ENCODE measurements around the gene SIRT7.

The SIRT7 gene

DNA sequence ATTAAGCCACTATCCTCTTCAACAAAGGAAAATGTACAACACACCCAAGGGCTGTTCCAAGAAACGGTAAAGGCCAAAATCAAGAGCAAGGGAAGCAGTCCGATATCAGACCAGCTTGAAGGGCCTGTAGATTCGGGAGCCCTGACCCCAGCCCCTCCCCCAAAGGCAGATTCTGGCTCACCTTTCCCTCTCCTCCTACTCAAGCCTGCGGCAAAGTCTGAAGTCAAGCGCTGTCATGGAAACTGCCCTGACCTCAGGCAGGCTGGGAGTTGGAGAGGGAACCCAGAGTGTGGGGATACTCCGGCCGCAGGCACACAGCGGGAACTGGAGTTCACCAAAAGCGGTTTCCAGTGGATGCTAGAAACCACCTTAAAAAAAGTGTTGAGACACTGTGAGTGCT, 28.4 kb downstream of the SIRT7 start:
- Histone ChIP-seq H3K27me3 (ENCODE audit: insufficient read depth, poor library complexity, severe bottlenecking) (no peaks in the 10 kb centered on the region), H3K4me3 (replicated peaks; ENCODE audit: insufficient read depth, low read length) (no peak overlapping the region), H3K27ac (replicated peaks) (peak overlapping the region; percentile 87)
- TF ChIP-seq GABPA (IDR thresholded peaks at IDR 0.05; ENCODE audit: low read depth) (no peak), SPI1 (IDR thresholded peaks at IDR 0.05; ENCODE audit: borderline replicate concordance, low read depth) (no peak), POLR2AphosphoS5 (IDR thresholded peaks at IDR 0.05; ENCODE audit: low read depth) (no peak)
- TF ChIP-seq, protein P1, sequence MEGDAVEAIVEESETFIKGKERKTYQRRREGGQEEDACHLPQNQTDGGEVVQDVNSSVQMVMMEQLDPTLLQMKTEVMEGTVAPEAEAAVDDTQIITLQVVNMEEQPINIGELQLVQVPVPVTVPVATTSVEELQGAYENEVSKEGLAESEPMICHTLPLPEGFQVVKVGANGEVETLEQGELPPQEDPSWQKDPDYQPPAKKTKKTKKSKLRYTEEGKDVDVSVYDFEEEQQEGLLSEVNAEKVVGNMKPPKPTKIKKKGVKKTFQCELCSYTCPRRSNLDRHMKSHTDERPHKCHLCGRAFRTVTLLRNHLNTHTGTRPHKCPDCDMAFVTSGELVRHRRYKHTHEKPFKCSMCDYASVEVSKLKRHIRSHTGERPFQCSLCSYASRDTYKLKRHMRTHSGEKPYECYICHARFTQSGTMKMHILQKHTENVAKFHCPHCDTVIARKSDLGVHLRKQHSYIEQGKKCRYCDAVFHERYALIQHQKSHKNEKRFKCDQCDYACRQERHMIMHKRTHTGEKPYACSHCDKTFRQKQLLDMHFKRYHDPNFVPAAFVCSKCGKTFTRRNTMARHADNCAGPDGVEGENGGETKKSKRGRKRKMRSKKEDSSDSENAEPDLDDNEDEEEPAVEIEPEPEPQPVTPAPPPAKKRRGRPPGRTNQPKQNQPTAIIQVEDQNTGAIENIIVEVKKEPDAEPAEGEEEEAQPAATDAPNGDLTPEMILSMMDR (IDR thresholded peaks at IDR 0.05; ENCODE audit: insufficient read depth, low read length): no peak
- TF ChIP-seq, protein P2, sequence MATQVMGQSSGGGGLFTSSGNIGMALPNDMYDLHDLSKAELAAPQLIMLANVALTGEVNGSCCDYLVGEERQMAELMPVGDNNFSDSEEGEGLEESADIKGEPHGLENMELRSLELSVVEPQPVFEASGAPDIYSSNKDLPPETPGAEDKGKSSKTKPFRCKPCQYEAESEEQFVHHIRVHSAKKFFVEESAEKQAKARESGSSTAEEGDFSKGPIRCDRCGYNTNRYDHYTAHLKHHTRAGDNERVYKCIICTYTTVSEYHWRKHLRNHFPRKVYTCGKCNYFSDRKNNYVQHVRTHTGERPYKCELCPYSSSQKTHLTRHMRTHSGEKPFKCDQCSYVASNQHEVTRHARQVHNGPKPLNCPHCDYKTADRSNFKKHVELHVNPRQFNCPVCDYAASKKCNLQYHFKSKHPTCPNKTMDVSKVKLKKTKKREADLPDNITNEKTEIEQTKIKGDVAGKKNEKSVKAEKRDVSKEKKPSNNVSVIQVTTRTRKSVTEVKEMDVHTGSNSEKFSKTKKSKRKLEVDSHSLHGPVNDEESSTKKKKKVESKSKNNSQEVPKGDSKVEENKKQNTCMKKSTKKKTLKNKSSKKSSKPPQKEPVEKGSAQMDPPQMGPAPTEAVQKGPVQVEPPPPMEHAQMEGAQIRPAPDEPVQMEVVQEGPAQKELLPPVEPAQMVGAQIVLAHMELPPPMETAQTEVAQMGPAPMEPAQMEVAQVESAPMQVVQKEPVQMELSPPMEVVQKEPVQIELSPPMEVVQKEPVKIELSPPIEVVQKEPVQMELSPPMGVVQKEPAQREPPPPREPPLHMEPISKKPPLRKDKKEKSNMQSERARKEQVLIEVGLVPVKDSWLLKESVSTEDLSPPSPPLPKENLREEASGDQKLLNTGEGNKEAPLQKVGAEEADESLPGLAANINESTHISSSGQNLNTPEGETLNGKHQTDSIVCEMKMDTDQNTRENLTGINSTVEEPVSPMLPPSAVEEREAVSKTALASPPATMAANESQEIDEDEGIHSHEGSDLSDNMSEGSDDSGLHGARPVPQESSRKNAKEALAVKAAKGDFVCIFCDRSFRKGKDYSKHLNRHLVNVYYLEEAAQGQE (IDR thresholded peaks at IDR 0.05; ENCODE audit: insufficient replicate concordance, low read depth): no peak
- DNase-seq (ENCODE audit: low read depth in 1 of 2, low spot score in 1 of 2): no peak

DNA sequence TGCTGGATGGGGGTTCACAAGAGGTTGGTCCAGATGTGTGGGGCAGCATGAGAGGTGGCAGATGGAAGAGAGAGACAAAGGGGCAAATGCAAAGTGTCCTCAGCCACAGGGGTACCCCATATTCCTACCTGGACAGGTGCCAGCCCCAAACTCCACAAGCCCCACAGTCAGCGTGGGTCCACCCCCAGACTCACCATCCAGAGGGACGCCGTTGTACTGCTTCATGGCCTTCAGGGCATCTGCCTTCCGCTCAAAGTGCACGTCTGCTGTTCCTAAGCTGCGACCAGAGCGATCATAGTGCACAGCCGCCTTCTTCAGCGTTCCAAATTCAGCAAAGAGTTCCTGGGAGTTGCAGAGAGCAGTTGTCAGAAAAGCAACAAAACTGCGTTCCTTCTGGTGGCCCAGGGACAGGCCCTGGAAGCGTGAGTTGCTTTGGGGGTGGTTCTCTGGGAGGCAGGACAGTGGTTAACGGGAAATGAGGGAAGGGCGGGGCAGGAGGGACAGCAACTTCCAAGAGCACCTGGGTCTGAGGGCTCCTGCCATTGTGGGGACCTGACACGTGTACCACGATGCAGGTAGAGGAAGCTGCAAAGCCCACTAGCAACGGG, 28.9 kb downstream of the SIRT7 start:
- no peak for DNase-seq (ENCODE audit: low read depth in 1 of 2, low spot score in 1 of 2)
- TF ChIP-seq, protein P1 (IDR thresholded peaks at IDR 0.05; ENCODE audit: insufficient read depth, low read length): no peak
- TF ChIP-seq GABPA (IDR thresholded peaks at IDR 0.05; ENCODE audit: low read depth): no peak
- no peak for TF ChIP-seq POLR2AphosphoS5 (IDR thresholded peaks at IDR 0.05; ENCODE audit: low read depth)
- TF ChIP-seq, protein P2 (IDR thresholded peaks at IDR 0.05; ENCODE audit: insufficient replicate concordance, low read depth): no peak
- no peak for TF ChIP-seq SPI1 (IDR thresholded peaks at IDR 0.05; ENCODE audit: borderline replicate concordance, low read depth)
- Histone ChIP-seq H3K27me3 (ENCODE audit: insufficient read depth, poor library complexity, severe bottlenecking) (no peaks in the 10 kb centered on the region), H3K4me3 (replicated peaks; ENCODE audit: insufficient read depth, low read length) (no peak overlapping the region), H3K27ac (replicated peaks) (no peak overlapping the region)

DNA sequence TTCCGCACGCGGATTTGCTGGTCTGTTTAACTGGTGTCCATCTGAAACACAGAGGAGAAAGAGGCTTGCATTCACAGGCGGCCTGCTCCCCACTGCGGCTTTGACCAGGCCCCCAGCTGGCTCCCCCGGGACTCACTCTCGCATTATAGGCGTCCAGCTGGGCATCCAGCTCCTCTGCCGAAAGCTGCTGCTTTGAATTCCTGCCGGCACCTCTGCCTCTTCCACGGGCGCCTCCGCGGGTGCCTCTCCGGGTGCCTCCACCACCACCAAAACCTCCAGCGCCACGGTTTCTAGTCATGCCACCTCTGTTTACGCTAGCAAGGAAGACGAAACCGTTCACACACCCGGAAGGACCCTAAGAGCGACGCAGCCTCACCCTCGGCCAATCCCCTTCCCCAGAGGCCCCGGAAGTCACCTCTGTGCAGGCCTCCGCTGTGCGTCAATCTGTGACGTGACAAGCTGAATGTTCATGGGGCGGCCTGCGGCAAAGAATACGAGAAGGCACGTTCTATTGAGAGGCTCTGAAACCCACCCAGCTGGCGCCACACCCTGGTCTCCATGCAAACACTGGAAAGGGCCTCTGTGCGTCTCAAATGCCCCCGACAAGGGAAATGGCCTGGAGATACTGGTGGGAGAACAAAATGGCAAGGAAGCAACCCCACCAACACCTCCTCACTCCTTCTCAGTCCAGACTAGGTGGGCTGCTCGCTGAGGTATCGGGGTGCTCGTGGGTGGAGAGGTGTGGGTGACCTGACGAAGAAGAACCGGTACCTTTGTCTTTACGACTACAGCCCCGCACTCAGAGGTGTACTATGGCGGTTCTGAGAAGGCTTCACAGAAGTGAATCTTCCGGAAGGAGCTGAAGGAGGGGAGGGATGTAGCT, 29.6 kb downstream of the SIRT7 start:
- no peak overlapping the region for H3K4me3 ChIP-seq (replicated peaks; ENCODE audit: insufficient read depth, low read length)
- no peak overlapping the region for H3K27ac ChIP-seq (replicated peaks)
- H3K27me3 ChIP-seq (ENCODE audit: insufficient read depth, poor library complexity, severe bottlenecking): no peaks in the 10 kb centered on the region
- TF ChIP-seq, protein P1 (IDR thresholded peaks at IDR 0.05; ENCODE audit: insufficient read depth, low read length): no peak
- TF ChIP-seq, protein P2 (IDR thresholded peaks at IDR 0.05; ENCODE audit: insufficient replicate concordance, low read depth): no peak
- no peak for TF ChIP-seq GABPA (IDR thresholded peaks at IDR 0.05; ENCODE audit: low read depth)
- no peak for TF ChIP-seq SPI1 (IDR thresholded peaks at IDR 0.05; ENCODE audit: borderline replicate concordance, low read depth)
- no peak for TF ChIP-seq POLR2AphosphoS5 (IDR thresholded peaks at IDR 0.05; ENCODE audit: low read depth)
- DNase-seq (ENCODE audit: low read depth in 1 of 2, low spot score in 1 of 2): no peak

Data from HL-60 (cell line).